Astrocyte of the spinal cord (primary cell): Measurements from ENCODE around the gene PEAK3.

Experiments used
- DNase-seq: peaks from one replicate; pipeline ENCODE4 v3.0.0; 2011; ENCODE audit warnings: low read depth, low spot score
- H3K4me3 ChIP-seq: 2 replicates; pipeline ENCODE4 v1.5.1; 2011; ENCODE audit warnings: low read depth, mild to moderate bottlenecking, low read length, moderate library complexity
- in situ Hi-C: cut with HindIII; loops from 2 replicates; pipeline ENCODE4 v1.10.0; 2017; ENCODE audit warnings: low sequenced_read_pairs
- TF ChIP-seq, protein P1 (sequence below): IDR thresholded peaks from 2 replicates; pipeline ENCODE4 v1.5.1; 2012; ENCODE audit warnings: low read depth, mild to moderate bottlenecking, low read length, inconsistent platforms

The PEAK3 gene

DNA sequence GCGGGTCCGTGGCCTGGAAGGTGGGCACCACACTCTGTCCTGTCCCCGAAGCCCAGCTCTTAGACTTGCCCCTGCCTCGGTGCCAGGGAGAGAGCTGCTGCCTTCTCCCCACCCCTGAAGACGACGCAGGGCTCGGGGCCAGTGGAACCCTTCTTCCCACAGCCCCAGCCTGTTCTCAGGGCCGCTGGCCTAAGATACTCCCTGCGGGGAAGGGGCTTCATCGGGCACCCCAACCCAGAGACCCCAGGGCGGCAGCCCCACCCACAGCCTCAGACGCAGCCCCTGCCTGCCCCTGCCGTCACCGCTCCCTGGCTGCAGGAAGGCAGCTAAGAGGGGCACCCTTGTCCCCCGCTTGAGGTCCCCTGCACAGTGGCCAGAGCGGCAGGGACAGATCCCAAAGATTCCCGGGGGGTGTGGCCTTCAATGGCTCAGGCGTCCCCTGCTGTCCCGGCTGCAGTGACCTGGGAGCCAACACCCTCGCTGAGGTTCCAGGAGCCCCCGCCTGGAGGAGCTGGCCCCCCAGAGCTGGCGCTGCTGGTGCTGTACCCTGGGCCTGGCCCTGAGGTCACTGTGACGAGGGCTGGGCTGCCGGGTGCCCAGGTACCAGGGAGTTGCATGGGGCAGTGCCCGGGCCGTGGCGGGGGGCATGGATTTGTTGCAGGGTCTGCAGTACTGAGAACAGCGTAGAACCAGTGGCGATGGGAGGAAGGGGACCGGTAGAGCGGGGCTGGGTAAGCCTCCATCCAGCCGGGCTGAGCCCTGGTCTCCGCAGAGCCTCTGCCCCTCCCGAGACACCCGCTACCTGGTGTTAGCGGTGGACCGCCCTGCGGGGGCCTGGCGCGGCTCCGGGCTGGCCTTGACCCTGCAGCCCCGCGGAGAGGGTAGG lies 31.9 kb downstream of the PEAK3 start:
- DNase-seq = no peak
- TF ChIP-seq, protein P1, sequence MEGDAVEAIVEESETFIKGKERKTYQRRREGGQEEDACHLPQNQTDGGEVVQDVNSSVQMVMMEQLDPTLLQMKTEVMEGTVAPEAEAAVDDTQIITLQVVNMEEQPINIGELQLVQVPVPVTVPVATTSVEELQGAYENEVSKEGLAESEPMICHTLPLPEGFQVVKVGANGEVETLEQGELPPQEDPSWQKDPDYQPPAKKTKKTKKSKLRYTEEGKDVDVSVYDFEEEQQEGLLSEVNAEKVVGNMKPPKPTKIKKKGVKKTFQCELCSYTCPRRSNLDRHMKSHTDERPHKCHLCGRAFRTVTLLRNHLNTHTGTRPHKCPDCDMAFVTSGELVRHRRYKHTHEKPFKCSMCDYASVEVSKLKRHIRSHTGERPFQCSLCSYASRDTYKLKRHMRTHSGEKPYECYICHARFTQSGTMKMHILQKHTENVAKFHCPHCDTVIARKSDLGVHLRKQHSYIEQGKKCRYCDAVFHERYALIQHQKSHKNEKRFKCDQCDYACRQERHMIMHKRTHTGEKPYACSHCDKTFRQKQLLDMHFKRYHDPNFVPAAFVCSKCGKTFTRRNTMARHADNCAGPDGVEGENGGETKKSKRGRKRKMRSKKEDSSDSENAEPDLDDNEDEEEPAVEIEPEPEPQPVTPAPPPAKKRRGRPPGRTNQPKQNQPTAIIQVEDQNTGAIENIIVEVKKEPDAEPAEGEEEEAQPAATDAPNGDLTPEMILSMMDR = no peak
- no peak overlapping the region for H3K4me3 ChIP-seq
- in situ Hi-C loops = no loop called here

DNA sequence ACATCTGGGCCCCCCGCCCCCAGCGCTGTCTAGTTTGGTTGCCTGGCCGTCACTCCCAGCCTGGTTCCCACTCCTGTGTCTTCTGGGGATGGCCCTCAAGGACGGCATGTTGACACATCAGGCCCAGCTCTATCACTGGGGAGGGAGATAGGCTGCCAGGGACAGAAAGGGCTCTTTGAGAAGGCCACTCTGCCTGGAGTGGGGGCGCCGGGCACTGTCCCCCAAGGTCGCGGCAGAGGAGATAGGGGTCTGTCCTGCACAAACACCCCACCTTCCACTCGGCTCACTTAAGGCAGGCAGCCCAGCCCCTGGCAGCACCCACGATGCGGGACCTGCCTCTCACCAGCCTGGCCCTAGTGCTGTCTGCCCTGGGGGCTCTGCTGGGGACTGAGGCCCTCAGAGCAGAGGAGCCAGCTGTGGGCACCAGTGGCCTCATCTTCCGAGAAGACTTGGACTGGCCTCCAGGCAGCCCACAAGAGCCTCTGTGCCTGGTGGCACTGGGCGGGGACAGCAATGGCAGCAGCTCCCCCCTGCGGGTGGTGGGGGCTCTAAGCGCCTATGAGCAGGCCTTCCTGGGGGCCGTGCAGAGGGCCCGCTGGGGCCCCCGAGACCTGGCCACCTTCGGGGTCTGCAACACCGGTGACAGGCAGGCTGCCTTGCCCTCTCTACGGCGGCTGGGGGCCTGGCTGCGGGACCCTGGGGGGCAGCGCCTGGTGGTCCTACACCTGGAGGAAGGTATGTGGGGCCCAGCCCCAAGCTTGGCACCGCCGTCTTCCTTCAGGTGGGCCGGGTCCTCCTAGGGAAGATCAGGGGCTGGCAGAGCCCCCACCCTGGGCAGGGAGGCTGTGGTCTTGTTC lies 32.7 kb downstream of the PEAK3 start, which contains the start of gene AMH:
Gene AMH, plus strand, starts transcription at position 314 of the 857 bp plus-strand sequence. Its CDS starts 10 bp downstream, at position 324.
- in situ Hi-C loops = no loop called here
- TF ChIP-seq, protein P1 = no peak
- H3K4me3 ChIP-seq = no peak within 1 kb of the TSS
- no peak for DNase-seq

DNA sequence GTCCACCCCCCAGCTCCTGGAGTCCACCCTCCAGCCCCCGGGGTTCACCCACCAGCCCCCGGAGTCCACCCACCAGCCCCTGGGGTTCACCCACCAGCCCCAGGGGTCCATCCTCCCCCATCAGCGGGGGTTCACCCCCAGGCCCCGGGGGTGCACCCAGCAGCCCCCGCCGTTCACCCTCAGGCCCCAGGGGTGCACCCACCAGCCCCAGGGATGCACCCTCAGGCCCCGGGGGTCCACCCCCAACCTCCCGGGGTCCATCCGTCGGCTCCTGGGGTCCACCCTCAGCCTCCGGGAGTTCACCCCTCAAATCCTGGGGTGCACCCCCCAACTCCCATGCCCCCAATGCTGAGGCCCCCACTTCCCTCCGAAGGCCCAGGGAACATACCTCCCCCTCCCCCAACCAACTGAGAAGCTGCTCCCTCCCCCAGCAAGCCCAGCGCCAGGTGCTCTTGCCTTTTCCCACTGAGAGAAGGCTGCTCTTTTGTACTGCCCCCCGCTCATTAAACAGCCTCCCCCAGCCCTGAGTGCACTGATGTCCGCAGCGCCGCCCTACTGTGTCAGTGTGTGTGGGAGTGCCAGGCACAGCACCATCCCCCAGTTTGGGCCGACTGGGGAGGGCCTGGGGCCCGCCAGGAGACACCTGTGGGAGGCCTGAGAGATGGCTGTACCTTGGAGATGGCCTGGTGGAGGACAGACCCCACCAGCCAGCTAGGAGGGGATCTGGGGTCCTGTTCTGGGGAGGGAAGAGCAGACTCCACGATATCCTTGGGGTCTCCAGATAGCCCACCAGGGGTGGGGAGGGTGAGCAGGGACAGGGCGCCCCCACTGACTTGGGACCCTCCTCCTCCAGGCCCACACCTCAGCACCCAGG lies 33.6 kb downstream of the PEAK3 start:
- no peak overlapping the region for H3K4me3 ChIP-seq
- TF ChIP-seq, protein P1 = no peak
- DNase-seq = no peak
- in situ Hi-C loops = no loop called here

DNA sequence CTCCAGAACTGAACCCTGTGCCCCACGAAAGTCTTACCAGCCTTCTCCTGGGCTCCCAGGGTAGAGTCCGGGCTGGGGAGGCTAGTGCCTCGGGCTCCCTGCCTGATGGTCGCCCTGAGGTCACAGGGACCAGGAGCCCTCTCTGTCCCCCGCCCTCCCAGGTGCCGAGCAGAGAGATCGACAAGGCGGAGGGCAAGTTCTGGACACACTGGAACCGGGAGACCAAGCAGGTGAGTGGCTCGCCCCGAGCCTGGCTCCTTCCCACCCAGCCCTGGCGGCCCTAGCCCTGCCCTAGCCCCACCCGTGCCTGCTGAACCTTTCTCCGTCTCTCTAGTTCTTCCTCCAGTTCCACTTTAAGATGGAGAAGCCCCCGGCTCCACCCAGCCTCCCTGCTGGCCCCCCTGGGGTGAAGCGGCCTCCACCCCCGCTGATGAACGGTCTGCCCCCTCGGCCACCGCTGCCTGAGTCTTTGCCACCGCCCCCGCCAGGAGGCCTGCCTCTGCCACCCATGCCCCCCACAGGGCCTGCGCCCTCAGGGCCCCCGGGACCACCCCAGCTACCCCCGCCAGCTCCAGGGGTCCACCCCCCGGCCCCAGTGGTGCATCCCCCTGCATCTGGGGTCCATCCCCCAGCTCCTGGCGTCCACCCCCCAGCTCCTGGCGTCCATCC lies 34.4 kb downstream of the PEAK3 start:
- DNase-seq = no peak
- in situ Hi-C loops = no loop called here
- TF ChIP-seq, protein P1 = no peak
- H3K4me3 ChIP-seq = no peak overlapping the region

DNA sequence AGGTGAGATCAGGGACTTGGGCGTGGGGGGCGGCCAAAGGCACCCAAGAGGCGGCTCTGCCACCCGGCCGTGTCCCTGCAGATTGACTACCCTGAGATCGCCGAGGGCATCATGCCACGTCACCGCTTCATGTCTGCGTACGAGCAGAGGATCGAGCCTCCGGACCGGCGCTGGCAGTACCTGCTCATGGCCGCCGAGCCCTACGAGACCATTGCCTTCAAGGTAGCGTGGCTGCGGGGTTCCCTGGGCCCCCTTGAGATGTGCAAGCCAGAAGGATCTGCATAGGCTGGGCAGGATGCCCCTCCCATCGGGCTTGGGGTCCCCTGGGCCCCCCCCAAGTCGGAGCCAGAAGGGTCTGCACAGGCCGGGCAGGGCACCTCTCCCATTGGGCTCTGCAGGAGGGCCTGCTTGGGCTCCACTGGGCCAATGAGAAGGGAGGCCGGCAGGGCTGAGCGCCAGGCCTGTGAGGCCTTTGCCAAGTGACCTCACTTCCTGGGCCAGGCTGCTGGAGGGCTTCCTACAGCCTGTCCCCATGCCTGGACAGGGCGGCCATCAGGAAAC lies 35.1 kb downstream of the PEAK3 start:
- in situ Hi-C loops = no loop called here
- no peak overlapping the region for H3K4me3 ChIP-seq
- TF ChIP-seq, protein P1 = no peak
- no peak for DNase-seq
